ENCODE measurements around the gene NKPD1. TPM values are rescaled to one million over a fixed set of nuclear protein-coding genes. Genes with fewer than 3 reads are reported as not detected.

The NKPD1 gene
- total and polyA plus RNA-seq, 9 donors, result 0.11 to 0.57 (median 0.20) TPM; not detected in 1

GRCh38 chr19:45142016-45142725, 18.6 kb downstream of the NKPD1 start:
- Histone ChIP-seq H3K9me3 (no peaks in the 10 kb centered on the region), H3K27ac (no peak overlapping the region), H3K4me3 (no peak overlapping the region), H3K36me3 (no peaks in the 10 kb centered on the region), H3K4me1 (ENCODE audit: insufficient read depth) (no peaks in the 10 kb centered on the region), H3K27me3 (no peaks in the 10 kb centered on the region)
- TF ChIP-seq, protein P1, sequence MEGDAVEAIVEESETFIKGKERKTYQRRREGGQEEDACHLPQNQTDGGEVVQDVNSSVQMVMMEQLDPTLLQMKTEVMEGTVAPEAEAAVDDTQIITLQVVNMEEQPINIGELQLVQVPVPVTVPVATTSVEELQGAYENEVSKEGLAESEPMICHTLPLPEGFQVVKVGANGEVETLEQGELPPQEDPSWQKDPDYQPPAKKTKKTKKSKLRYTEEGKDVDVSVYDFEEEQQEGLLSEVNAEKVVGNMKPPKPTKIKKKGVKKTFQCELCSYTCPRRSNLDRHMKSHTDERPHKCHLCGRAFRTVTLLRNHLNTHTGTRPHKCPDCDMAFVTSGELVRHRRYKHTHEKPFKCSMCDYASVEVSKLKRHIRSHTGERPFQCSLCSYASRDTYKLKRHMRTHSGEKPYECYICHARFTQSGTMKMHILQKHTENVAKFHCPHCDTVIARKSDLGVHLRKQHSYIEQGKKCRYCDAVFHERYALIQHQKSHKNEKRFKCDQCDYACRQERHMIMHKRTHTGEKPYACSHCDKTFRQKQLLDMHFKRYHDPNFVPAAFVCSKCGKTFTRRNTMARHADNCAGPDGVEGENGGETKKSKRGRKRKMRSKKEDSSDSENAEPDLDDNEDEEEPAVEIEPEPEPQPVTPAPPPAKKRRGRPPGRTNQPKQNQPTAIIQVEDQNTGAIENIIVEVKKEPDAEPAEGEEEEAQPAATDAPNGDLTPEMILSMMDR (IDR thresholded peaks at IDR 0.05), result no peak
- no peak for TF ChIP-seq POLR2A (IDR thresholded peaks at IDR 0.05)
- TF ChIP-seq EP300 (IDR thresholded peaks at IDR 0.05), result no peak
- intact Hi-C loops (cut with DNase I), result no loop called here
- WGBS, 3 donors, result 91% methylated on average over 32 to 33 of the region's 33 CpGs
- no peak for DNase-seq

- H3K9me3 ChIP-seq, result no peaks in the 10 kb centered on the region
- no peak for DNase-seq
- no peak overlapping the region for H3K27ac ChIP-seq
- no peak overlapping the region for H3K4me3 ChIP-seq
- H3K4me1 ChIP-seq (ENCODE audit: insufficient read depth), result no peaks in the 10 kb centered on the region
- intact Hi-C loops (cut with DNase I), result no loop called here
- TF ChIP-seq EP300 (IDR thresholded peaks at IDR 0.05) (no peak), POLR2A (IDR thresholded peaks at IDR 0.05) (no peak)
- TF ChIP-seq, protein P1 (IDR thresholded peaks at IDR 0.05), result no peak
- H3K36me3 ChIP-seq, result no peaks in the 10 kb centered on the region
- H3K27me3 ChIP-seq, result no peaks in the 10 kb centered on the region
- WGBS, 3 donors, result 93 to 95% (median 94%) methylated on average over 28 of the region's 28 CpGs
These were observed 19.4 kb downstream of the NKPD1 start for GRCh38 chr19:45141203-45141900.

GRCh38 chr19:45140533-45140932, 20.2 kb downstream of the NKPD1 start:
- no peaks in the 10 kb centered on the region for H3K9me3 ChIP-seq
- 87 to 91% (median 90%) methylated on average over 11 of the region's 11 CpGs for WGBS, 3 donors
- intact Hi-C loops (cut with DNase I), result no loop called here
- no peaks in the 10 kb centered on the region for H3K27me3 ChIP-seq
- H3K4me3 ChIP-seq, result no peak overlapping the region
- TF ChIP-seq, protein P1 (IDR thresholded peaks at IDR 0.05), result no peak
- TF ChIP-seq POLR2A (IDR thresholded peaks at IDR 0.05), result no peak
- no peak for TF ChIP-seq EP300 (IDR thresholded peaks at IDR 0.05)
- H3K27ac ChIP-seq, result no peak overlapping the region
- no peak for DNase-seq
- H3K4me1 ChIP-seq (ENCODE audit: insufficient read depth), result no peaks in the 10 kb centered on the region
- H3K36me3 ChIP-seq, result no peaks in the 10 kb centered on the region

DNA sequence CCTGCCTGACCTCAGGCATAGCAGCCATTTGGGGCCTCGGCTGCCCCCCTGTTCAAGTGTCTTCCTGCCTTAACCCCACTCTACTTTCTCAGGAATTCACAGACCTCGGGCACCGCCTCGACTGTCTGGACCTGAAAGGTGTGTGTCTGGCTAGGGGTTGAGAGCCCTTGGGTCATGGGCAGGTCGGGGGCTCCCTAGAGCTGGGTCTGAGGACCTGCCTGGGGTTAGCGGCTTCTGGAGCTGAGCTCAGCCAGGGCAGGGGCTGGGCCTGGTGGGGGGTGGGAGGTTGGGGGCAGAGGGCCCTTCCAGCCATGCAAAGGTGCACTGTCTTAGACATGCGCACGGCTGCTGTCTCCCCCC, 20.7 kb downstream of the NKPD1 start:
- intact Hi-C loops (cut with DNase I), result no loop called here
- no peaks in the 10 kb centered on the region for H3K27me3 ChIP-seq

More for the DNA sequence above, 20.7 kb downstream of the NKPD1 start:
- Histone ChIP-seq H3K4me3 (no peak overlapping the region), H3K9me3 (no peaks in the 10 kb centered on the region), H3K4me1 (ENCODE audit: insufficient read depth) (no peaks in the 10 kb centered on the region), H3K27ac (no peak overlapping the region), H3K36me3 (no peaks in the 10 kb centered on the region)
- no peak for DNase-seq
- WGBS, 3 donors, result 81 to 89% (median 83%) methylated on average over 8 of the region's 8 CpGs
- TF ChIP-seq POLR2A (IDR thresholded peaks at IDR 0.05) (no peak), EP300 (IDR thresholded peaks at IDR 0.05) (no peak)
- TF ChIP-seq, protein P1 (IDR thresholded peaks at IDR 0.05), result no peak
